GM21367 (cell line): ENCODE results near the gene KIF12.
"Not testable (repeated sequence)": the region's sequence is repeated elsewhere in the genome, so short reads cannot be mapped to it uniquely, and the experiment has no call there.

Source experiments
- ATAC-seq: cut with Tn5 transposase; IDR thresholded peaks from one replicate; pipeline ENCODE4 v1.9.1; 2021; ENCODE audit not compliant: unreplicated experiment

The KIF12 gene

DNA sequence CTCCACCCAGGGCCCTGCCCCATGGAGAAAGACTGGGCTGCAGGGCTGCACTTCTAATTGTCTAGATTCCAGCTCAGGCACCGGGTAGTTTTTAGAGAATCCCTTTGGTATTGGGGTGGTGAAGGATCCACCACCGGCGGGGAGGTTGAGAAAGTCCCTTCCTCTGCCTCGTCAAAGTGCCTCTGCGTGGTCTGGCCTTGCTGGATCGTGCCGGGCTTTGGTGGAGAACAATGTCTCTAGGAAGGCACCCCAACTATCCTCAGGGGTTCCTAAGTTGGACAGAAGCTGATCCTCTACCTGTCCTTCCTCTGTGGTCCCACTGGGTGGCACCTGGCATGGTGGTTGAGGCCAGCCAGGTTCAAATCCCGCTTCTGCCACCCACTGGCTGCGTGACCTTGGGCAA, 13.7 kb downstream of the KIF12 start:
- no peak for ATAC-seq

DNA sequence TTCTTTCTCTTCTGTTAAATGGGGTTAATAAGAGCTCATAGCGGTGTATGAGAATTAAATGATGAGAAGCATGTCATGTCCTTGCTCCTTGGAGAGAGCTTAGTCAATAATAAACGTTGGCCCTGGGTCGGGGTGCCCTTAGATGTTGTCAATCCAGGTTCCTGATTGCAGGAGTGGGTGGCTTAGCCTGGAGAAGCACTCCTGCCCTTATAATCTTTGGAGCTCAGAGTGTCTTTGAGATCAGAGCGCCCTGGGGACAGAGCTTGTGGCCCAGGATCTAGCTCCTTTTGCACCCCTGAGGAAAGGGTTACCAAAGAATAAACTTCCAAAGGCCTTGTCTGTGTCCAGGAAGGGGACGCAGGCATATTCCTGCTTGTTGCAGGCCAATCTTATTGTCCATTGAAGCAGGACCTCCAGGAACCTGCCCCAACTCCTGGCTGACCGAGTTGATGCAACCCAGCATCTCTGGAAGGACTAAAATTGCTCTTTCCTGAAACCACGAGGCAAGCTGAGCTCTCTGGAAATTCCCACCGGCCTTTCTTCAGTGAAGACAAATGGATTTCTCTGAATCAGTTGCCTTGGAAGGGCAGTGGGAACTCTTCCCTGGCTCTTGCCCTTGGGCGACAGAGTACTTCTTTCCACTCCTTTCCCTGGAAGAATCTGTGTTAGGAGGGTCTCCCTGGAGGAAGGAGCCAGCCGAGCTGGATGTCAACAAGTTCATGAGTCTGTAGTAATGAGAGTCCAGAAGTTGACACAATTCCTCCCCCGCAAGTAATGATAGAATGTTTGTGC, 14.6 kb downstream of the KIF12 start:
- no peak for ATAC-seq

DNA sequence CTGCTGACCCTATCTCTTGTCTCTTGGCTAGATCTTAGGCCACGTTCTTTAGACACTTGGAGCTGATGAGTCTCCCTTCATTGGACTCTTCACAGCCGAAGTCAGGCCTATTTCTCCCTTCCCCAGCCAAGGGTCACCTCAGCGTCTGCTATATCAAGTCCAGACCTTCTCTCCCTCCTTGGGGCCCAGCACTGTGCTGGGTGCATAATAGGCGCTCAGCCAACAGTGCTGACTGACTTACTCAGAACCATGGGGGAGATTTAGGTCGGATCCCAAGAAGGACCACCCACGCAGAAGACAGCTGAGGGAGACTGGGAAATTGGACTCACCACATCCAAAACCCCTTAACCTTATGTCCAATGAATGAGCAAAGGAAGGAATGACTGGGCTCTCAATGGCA, 15.4 kb downstream of the KIF12 start:
- no peak for ATAC-seq

DNA sequence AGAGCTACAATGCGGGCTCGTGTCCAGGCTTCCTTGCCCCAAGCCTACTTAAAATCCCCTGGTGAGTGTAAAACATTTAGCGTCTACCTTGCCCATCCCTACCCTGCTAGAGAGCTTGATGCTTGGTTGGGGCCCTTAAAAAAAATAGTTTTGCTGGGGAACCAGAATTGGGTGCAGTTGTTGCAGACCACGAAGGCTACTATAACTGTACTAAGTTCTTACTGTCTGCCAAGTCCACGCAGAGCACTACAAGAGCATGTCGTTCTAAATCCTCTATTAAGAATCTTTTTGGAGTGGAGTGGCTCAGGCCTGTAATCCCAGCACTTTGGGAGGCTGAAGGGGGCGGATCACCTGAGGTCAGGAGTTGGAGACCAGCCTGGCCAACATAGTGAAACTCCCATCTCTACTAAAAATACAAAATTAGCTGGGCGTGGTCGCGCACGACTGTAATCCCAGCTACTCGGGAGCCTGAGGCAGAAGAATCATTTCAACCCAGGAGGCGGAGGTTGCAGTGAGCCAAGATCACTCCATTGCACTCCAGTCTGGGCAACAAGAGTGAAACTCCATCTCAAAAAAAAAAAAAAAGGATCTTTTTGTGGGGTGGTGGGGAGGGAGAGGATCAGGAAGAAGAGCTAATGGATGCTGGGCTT, 16.2 kb downstream of the KIF12 start:
- not testable (repeated sequence) for ATAC-seq

DNA sequence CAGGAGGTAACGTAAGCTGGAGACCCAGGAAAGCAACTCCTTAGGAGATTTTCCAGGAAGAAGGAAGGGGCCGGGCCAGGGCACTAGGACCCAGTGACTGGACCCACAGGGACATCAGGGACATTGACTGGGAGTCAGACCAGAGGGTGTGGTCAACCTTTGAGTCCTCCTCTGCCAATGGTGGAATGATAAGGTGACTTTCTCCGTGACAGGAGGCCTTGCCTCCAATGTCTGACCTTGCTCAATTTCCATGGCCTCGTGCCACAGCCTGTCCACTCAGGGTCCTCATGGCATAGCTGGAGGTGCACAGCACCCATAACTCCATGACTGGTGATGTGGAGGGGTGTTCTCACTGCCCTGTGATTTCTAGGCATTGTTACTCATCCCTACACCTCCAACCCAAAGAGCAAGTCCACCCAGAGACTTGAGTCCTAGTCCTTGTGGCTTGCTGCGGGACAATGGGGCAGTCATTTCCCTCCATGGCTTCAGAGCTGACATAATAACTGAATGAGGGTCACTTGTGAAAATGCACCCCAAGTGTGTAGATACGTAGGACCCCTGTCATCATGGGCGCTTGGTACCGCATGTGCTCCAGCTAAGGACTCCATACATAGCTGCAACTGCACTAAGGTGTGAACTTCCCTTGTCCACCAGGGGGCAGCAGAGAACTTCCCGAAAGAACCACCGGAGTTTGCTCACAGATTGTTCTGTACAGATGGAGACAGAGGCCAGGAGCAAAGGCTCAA, 16.9 kb downstream of the KIF12 start:
- peak; percentile 95 for ATAC-seq

DNA sequence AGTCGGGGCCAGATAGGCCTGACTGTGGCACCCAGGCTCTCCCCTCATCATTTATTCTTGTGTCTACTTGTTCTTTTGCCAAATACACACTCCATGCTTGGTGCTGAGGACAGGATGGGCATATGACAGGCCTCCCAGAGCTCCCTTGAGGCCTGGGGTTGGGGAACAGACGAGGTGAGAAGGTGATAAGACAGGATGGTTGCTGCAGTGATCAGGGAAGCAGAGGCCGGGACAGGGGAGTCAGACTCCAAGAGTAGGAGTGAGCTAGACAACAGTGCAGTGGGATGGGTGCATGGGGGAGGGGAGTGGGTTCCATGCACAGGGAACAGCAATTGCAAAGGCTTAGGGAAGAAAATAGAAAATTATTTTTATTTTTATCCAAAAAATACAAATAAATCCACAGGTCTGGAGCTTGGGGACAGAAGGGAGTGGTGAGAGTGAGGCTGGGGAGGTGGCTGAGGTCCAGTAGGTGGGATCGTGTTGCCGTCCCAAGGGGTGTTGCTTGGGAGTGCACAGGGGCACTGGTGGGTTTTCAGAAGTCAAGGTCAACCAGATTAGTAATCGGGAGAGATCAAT, 17.6 kb downstream of the KIF12 start:
- no peak for ATAC-seq

DNA sequence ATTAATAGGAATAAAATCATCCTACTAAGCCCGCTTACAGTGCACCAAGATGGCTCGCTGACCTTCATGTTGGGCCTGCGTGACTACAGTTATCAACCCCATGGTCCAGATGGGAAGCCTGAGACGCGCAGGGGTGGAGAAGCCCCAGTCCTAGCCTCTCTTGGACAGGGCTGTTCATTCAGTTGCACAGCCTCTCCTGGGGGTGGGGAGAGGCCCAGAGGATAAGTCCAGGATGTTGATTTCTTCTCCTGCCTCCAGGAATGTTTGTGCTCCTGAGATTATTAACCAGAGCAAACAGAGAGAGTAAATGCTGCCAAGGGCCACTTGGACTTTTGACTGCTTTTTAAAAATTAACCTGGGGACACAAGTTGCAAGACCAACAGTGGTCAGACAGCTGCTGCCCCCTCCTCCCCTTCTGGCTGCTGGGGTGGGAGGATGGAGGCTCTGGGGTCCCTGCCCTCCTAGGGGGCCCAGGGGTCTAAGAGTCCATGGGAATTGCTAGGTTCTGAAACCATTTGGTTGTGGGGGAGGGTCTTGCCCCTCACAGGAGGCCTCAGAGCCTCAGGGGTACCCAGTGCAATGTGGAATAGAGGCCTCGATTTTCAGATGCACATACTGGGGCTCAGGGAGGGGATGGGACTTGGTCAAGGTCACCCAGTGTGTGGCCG, 18.2 kb downstream of the KIF12 start:
- ATAC-seq, result no peak

DNA sequence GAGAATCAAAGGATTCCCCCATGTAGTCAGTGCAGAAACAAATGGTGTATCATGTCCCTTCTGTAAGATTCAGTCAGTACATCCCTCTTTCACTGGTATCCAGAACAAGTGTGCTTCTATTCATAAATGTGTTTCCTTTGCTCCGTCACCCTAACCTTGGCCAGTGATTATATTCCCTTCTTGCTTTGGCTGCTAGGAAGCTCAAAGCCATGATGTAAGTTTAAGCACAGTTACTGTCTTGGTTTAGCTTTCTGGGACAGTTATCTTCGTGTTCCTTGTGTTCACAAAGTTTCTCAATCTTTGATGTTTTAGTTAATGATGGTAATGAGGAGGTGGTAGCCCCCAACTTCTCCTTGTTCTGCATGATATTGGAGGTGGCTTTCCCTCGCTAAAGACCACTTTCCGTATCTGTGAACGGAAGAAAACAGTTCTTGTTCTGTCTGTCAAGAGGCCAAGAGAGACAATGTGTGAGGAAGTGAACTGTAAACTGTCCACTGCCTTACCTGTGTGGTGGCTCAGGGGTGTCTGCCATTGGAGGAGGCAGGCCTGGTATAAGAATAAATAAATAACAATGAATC, 18.8 kb downstream of the KIF12 start:
- ATAC-seq, result no peak

DNA sequence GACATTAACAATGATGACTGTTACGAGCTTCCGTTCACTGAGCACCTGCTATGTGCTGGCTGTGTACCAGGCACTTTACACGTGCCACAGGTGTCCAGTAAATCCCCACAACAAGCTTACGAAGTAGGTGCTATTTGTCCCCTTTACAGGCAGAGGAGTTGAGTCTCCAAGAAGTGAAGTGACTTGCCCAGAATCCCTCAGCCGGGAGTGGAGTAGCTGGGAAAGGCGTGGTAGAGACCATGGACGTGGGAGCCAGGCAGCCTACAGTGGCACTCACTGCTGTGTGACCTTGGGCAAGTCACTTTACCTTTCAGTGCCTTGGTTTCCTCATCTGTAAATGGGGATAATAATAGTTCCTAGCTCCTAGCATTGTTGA, 20.3 kb downstream of the KIF12 start:
- no peak for ATAC-seq

DNA sequence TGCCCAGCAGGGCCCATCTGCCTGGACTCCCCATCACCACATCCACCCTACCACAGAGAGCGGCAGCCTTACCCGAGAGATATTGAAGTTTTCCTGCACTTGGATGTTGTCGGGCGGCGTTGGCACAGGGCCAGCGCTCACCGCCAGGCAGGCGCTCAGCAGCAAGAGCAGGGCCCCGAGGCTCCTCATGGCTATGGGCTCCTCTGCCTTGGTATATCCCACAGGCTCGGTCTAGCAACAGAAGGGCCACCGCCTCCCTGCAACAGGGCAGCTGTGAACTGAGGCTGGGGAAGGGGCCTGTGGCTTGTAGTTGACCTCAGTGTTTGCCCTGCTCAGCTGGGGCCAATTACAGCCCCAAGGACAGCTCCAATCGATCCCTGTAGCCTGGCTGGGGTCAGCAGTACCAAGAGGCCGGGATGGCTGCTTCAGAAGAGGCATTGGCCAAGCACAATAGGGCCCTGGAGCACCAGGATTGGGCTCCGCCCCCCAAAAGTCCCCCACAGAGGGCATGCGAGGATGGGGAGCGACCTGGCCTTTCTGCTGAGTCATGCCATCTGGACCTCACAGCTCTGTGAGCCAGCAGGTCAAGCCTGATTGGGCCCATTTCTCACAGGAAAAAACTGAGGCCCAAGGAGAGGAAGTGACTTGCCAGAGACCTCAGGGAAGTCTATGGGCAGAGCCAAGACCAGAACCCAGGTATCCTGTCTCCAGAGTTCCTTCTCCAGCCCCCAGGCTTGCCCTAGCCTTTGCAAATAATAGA, 20.9 kb downstream of the KIF12 start, which contains the start of gene AMBP:
Gene AMBP, minus strand, starts transcription at position 280 of the 760 bp plus-strand sequence. Its CDS starts 91 bp downstream, at position 189.
- ATAC-seq, result no peak

DNA sequence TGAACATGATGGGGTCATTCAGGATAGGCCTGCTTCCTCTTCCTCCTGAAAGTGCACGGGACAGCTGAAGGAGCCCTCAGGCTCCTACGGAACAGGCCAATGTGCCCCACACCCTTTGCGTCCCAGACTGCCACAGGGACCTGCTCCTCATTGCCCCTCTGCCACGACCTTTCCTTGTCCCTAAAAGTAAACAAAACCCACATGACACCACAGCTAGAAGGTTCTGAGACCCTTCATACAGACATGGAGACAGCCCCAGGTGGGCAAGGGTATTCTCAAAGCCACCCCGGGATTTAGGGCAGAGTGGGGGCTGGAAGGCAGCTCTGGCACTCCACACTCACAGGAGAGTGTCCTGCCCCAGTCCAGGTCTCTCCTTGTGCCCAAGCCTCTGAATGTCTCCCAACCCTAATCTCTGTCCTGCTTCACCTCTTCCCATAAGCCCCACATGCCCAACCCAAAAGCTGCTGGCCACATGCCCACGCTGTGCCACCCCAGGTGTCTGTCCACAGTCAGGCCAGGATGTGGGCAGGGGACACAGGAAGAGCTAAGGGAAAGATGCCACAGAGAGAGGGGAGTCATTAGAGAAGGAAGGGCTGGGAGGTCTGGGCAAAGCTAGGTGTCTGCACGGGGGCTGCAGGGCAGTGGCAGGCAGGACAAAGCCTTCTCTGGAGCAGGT, 21.8 kb downstream of the KIF12 start:
- no peak for ATAC-seq

DNA sequence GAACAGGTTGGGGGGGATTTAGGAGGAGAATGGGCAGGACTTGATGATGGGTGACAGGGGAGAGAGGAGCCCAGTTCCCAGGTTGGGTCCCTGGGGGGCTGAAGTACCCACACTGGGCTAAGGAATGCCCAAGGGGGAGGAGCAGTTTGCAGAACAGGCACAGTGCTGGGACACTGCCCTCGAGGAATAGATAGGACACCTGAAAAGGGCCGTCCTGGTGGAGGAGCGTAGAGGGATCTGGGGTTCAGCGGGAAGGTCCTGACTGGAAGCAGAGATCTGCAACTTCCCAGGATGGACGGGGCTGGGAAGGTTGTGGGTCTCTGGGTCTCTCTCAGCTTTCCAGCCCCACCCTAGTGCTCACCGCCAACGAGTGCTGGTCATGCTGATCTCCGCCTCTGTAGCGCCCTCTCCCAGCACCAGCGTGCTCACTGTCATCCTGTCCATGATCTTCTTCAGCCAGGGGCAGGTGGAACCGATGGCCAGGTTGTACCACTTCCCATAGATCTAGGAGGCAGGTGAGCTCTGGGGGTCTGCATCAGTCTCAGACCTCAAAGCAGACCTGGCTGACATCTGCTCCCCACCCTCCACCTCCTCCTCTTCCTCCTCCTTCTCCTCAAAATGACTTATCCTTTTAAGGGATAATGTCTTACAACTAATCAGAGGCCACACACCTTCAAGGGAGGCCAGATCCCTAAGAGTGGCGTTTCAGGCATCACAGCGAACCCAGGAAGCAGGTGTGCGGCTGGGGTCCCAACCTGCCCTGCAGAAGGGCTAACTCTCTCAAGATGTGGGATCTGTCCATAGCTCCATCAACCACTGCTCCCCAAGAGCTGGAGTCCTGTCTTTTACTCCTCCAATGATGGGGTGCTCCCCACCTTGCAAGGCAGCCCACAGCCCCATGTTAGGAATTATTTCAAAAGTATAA, 22.6 kb downstream of the KIF12 start:
- no peak for ATAC-seq

DNA sequence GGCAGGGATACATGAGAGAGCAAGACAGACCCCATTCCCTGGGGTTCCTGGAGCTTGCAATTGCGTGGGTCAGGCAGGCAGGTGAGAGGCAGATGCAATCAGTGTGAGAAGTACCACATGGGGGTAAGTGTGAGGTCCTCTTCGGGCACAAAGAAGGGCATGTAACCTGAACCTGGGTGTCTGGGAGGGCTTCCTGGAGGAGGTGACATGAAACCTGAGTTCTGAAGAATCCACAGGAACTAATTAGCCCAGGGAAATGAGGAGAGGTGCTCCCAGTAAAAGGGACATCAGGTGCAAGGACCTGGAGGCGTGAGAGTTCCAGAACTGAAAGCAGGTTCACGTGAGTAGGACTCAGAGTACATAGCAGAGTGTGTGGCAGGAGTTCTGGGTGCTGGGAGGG, 23.5 kb downstream of the KIF12 start:
- ATAC-seq, result no peak

DNA sequence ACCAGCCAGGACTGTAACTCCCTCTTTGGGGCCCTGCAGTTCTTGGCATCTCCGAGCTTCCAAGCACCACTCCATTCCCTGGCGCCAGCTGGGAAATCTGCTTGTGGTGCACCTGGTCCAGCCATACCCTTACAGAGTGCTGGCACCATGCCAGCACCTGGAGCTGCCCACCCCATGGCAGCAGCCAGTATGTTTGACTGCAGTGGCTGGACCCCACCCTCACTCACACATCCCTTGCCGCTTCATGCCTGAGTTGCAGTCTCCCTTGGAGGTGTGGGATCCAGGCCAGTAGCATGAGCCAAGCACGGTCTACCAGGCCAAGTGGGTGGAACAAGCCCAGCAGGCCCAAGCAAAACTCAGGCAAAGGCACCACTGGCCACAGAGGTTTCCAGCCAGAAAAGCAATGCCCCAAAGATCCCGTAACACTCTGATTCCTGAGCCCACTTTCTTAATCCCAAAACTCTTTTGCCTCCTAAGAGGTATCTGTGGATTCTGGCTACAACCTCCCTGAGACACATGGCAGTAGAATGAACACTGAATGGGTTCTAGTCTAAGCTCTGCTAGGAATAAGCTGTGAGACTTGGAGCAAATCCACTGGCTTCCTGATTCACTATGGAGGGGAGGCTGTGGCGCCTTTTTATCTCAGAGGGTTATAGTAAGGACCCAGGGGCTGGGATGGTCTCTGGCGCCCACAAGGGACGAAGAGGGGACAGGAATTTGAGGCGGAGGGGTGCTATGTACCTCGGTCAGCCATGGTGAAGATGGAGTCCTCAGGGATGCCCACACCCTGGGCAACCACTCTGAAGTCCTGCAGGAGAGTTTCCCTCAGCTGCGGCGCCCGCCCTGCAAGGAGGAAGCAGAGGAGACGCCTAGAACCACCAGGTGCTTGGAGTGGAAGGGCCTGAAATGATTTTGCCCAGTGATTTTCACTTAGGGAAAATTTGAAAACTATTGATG, 26.6 kb downstream of the KIF12 start:
- ATAC-seq, result no peak

DNA sequence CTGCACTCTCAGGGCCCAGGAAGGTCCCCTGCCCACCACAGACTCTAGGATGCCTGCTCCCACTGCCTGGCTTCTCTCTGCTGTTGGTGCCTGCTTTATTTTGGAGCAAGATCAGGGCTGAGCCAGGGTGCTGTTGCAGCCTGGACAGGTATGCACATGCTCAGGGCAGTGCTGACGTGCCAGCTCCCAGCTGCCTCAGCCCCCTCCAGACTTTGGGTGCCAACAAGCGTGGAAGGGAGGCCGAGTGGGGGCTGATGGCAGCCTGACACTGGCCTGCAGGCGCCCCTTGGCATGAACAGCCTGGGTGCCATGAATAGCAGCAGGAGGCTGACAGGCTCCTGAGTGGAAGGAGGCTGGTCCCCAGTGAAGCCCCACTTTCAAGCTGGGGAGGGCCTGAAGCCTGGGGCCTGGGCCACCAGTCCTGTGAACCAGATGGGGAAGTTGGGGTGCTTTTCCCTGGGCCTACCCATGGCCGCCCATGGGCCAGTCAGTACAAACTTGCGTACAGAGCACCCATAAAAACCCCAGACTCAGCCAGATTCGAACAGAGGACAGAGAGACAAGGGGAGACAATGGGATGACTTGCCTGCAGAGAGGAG, 27.8 kb downstream of the KIF12 start:
- no peak for ATAC-seq

DNA sequence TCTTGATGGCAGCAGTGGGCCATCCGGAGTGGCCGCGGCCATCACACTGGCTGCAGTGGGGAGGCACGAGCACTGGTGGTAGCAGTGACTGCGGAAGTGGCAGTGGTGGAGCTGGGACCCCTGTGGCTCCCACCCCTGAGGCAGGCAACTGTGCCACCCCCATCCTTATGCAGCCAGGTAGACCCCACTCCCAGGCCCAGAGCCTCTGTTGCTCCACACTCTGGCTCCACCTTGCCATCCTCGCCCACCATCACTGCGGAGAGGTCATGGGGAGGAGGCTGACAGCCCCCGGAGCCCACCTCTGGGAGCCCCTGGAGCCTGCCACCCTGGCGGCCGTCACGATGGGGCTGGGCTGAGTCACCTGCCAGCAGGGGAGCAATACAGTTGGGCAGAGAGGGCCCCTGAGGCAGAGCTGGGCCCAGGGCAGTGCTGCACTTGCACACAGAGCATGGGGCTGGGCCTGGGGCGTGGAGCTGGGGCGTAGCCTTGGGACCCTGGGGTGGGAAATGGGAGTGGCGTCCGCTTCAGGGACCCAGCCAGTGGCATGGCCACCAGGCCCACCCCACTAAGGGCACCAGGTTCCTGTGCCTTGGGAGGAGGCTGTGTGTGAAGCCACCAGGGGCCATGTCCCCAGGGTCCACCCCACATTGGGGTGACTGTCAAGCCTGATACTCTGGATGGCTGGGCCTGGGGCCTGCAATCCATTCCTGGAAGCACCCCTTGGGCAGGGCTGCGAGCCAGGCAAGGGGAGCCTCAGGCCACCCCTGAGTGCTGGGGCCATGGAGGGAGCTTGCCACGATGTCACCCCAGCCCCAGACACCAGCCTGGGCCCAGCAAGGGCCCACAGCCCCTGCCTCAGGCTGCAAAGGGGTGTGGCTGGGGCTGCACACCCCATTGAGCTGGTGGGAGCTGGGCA, 28.6 kb downstream of the KIF12 start:
- no peak for ATAC-seq
